ENCODE measurements around the gene KCNJ1. TPM values are rescaled to one million over a fixed set of nuclear protein-coding genes. Genes with fewer than 3 reads are reported as not detected.
A peak's percentile ranks its signal among the peaks of the same experiment; 100 is the strongest.

KCNJ1 gene
- total RNA-seq, 4 donors from 2014 or later = 0.10 to 0.88 (median 0.42) TPM; not detected in 1

DNA sequence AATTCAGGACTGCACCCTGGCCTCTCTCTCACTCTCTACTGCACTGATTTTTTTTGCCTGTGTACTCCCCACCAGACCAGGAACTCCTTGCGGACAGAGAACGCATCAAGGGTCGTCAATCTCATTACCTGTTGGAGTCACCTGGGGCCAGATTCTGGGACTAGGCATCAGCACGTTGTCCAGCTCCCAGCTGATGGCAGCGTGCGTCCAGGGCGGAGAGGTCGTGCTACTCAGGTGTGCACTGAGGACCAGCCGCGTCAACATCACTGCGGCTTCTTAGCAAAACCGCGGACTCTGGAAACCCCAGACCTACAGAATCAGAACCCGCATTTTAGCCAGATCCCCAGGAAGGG lies 37.2 kb upstream of the KCNJ1 start:
- TF ChIP-seq POLR2A (IDR thresholded peaks at IDR 0.05) = no peak
- TF ChIP-seq CTCF (IDR thresholded peaks at IDR 0.05) = no peak
- intact Hi-C loops (cut with DNase I; ENCODE audit: low total_unique reads) = no loop called here
- no peak for DNase-seq (ENCODE audit: low spot score in 2 of 2)
- H3K4me3 ChIP-seq (ENCODE audit: low read depth, poor library complexity, severe bottlenecking) = no peak overlapping the region
- 68 to 86% methylated on average over 14 of the region's 14 CpGs for WGBS, 2 donors

- 68 to 71% methylated on average over 17 of the region's 17 CpGs for WGBS, 2 donors
- intact Hi-C loops (cut with DNase I; ENCODE audit: low total_unique reads) = no loop called here
- H3K4me3 ChIP-seq (ENCODE audit: low read depth, poor library complexity, severe bottlenecking) = no peak overlapping the region
- DNase-seq (ENCODE audit: low spot score in 2 of 2) = peak in 1 of 2 donors; percentile 59
- no peak for TF ChIP-seq CTCF (IDR thresholded peaks at IDR 0.05)
These were observed 36.4 kb upstream of the KCNJ1 start for GRCh38 chr11:128903248-128904061.

DNA sequence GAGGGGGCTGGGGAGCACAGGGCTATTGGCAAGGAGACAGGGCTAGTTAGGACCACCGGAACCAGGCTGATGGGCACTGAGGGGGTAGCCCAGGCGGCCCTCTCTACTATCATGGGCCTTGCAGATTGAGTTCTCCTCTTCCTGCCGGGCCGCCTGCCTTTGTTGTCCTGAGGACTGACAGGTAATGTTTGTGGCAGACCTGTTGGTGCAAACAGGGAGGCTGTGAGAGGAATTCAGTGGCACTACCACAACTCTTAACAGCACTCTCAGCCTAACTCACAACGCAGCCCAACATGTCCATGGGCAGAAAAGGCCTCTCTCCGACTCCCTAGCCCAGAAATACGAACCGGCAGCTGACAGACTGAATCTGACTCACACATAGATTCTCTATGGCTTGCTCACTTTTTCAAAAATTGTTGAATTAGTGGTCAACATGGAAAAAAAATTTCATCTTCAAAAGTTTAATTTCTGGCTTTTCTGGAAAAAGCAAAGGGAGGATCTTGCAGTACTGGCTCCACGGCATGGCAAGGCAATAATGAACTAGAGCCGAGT lies 35.5 kb upstream of the KCNJ1 start:
- no peak for DNase-seq (ENCODE audit: low spot score in 2 of 2)
- 88 to 92% methylated on average over 10 of the region's 10 CpGs for WGBS, 2 donors
- TF ChIP-seq CTCF (IDR thresholded peaks at IDR 0.05) (no peak), POLR2A (IDR thresholded peaks at IDR 0.05) (no peak)
- no peak overlapping the region for H3K4me3 ChIP-seq (ENCODE audit: low read depth, poor library complexity, severe bottlenecking)
- intact Hi-C loops (cut with DNase I; ENCODE audit: low total_unique reads) = no loop called here

DNA sequence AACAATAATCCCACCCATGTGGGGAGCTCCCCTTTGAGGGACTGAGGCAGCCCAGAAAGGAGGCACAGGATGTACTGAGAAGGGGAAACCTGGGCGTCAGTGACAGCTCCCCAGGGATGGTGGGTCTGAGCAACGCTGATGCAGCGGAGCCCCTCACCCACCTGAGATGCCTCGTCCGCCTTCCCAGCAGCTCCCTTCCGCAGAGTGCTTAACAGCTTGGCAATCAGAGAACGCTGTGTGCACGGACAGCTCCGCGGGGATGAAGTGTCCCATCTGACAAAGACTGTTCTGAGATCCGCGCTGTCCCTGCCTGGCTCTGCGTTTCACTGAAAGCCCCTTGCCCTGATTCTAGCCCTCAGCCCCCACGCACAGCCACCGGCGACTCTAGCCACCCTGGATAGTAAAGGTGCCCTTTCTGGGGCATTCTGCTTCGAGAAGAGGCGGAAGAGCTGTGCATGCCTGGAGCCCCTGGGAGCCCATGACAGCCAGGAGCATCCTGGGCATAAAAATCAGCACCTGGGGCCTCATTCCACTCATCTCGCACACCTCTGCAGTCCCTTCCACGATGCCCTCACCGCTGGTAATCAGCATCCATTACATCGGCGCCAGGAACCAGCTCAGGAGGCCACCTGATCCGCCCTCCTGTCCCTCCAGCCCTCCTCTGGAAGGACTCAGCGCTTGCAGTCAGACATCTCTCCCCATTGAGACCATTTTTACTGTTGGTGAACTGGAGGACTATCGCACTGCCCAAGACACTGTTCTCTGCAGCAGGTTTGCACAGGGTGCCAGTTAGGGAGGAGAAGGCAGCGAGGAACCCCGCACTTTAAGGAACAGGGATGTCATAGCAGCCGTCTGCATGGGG lies 34.8 kb upstream of the KCNJ1 start:
- 87 to 91% methylated on average over 29 of the region's 29 CpGs for WGBS, 2 donors
- intact Hi-C loops (cut with DNase I; ENCODE audit: low total_unique reads) = no loop called here
- TF ChIP-seq POLR2A (IDR thresholded peaks at IDR 0.05) (no peak), CTCF (IDR thresholded peaks at IDR 0.05) (no peak)
- no peak overlapping the region for H3K4me3 ChIP-seq (ENCODE audit: low read depth, poor library complexity, severe bottlenecking)
- DNase-seq (ENCODE audit: low spot score in 2 of 2) = no peak

DNA sequence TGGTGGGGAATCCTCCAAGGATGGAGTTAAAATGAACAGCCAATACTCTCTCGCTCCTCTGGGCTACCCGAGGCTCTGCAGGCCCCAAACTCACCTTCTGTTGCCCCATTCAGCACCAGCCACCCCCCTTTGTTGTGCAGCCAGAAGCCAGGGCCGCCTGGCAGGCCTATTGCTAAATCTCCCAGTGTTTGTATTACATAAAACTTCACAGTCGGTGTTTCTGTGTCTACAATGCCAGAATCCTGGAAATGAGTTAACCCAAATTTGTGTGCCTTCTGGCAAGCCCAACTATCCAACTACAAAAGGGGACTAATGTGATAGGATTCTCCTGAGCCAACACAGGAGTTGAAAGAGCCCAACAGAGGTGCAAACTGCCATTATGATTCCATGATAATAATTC lies 33.4 kb upstream of the KCNJ1 start:
- intact Hi-C loops (cut with DNase I; ENCODE audit: low total_unique reads) = no loop called here
- WGBS, 2 donors = 46 to 56% methylated on average over 4 of the region's 4 CpGs
- no peak for DNase-seq (ENCODE audit: low spot score in 2 of 2)
- no peak for TF ChIP-seq POLR2A (IDR thresholded peaks at IDR 0.05)
- TF ChIP-seq CTCF (IDR thresholded peaks at IDR 0.05) = no peak
- H3K4me3 ChIP-seq (ENCODE audit: low read depth, poor library complexity, severe bottlenecking) = no peak overlapping the region

All from lower leg skin (tissue), 4 donors.